HEK293T (cell line): Measurements from ENCODE around the gene CKMT2.
"Not testable (repeated sequence)": the region's sequence is repeated elsewhere in the genome, so short reads cannot be mapped to it uniquely, and the experiment has no call there.

Experiments used
- CTCF ChIA-PET: fragments of 350-600 bp; formaldehyde crosslinking; extraction: SDS; loops from one replicate; lab custom pipeline; 2021; ENCODE audit warnings: antibody characterized with exemption, inconsistent platforms; lab: Yijun Ruan, JAX
- POLR2A ChIA-PET: fragments of 350-600 bp; formaldehyde crosslinking; extraction: SDS; loops from one replicate; lab custom pipeline; 2020; ENCODE audit warnings: antibody characterized with exemption, inconsistent platforms; lab: Yijun Ruan, JAX
- DNase-seq: peaks from one replicate; pipeline ENCODE4 v3.0.0; 2012; ENCODE audit warnings: mixed read lengths; ENCODE audit errors: extremely low spot score
- ARNT ChIP-seq: fragments of 450-650 bp; IDR thresholded peaks from 2 replicates; pipeline ENCODE4 v1.6.1; 2017; ENCODE audit warnings: mild to moderate bottlenecking
- BHLHE40 ChIP-seq: fragments of 450-650 bp; IDR thresholded peaks from 2 replicates; pipeline ENCODE4 v1.6.1; 2016; ENCODE audit warnings: mild to moderate bottlenecking, moderate library complexity, borderline replicate concordance
- CTBP1 ChIP-seq: fragments of 450-650 bp; IDR thresholded peaks from 2 replicates; pipeline ENCODE4 v1.6.1; 2016; ENCODE audit warnings: borderline replicate concordance
- ELF4 ChIP-seq: fragments of 450-650 bp; IDR thresholded peaks from 2 replicates; pipeline ENCODE4 v1.6.1; 2017; ENCODE audit warnings: antibody characterized with exemption
- FOXA1 ChIP-seq: fragments of 450-650 bp; IDR thresholded peaks from 2 replicates; pipeline ENCODE4 v1.6.1; 2016; ENCODE audit warnings: mild to moderate bottlenecking
- FOXK2 ChIP-seq: fragments of 450-650 bp; IDR thresholded peaks from 2 replicates; pipeline ENCODE4 v1.6.1; 2016; ENCODE audit warnings: mild to moderate bottlenecking
- FOXM1 ChIP-seq: fragments of 450-650 bp; IDR thresholded peaks from 2 replicates; pipeline ENCODE4 v1.6.1; 2017; ENCODE audit warnings: mild to moderate bottlenecking, borderline replicate concordance
- HDGF ChIP-seq: fragments of 450-650 bp; IDR thresholded peaks from 2 replicates; pipeline ENCODE4 v1.6.1; 2017; ENCODE audit warnings: antibody characterized with exemption, borderline replicate concordance
- L3MBTL2 ChIP-seq: fragments of 450-650 bp; conservative IDR thresholded peaks from 2 replicates; pipeline ENCODE4 v1.6.1; 2016; ENCODE audit warnings: mild to moderate bottlenecking
- LEF1 ChIP-seq: fragments of 450-650 bp; IDR thresholded peaks from 2 replicates; pipeline ENCODE4 v1.6.1; 2017; ENCODE audit warnings: mild to moderate bottlenecking, borderline replicate concordance
- NFRKB ChIP-seq: fragments of 450-650 bp; IDR thresholded peaks from 2 replicates; pipeline ENCODE4 v1.6.1; 2016; ENCODE audit warnings: mild to moderate bottlenecking, moderate library complexity
- PKNOX1 ChIP-seq: fragments of 450-650 bp; IDR thresholded peaks from 2 replicates; pipeline ENCODE4 v1.6.1; 2016
- SP1 ChIP-seq: fragments of 450-650 bp; IDR thresholded peaks from 2 replicates; pipeline ENCODE4 v1.6.1; 2017
- SUZ12 ChIP-seq: fragments of 450-650 bp; IDR thresholded peaks from 2 replicates; pipeline ENCODE4 v1.6.1; 2016; ENCODE audit warnings: mild to moderate bottlenecking
- TARDBP ChIP-seq: fragments of 450-650 bp; IDR thresholded peaks from 2 replicates; pipeline ENCODE4 v1.6.1; 2016
- ZNF384 ChIP-seq: fragments of 450-650 bp; IDR thresholded peaks from 2 replicates; pipeline ENCODE4 v1.6.1; 2016

The CKMT2 gene

GRCh38 chr5:81265101-81265500 lies 32.0 kb downstream of the CKMT2 start:
- TF ChIP-seq ELF4, result no peak
- no peak for TF ChIP-seq L3MBTL2
- no peak for TF ChIP-seq PKNOX1
- no peak for TF ChIP-seq SP1
- no peak for TF ChIP-seq ARNT
- CTCF ChIA-PET, result no interaction called here
- no peak for DNase-seq
- POLR2A ChIA-PET, result no interaction called here

GRCh38 chr5:81268521-81269196 lies 35.5 kb downstream of the CKMT2 start:
- no peak for TF ChIP-seq PKNOX1
- TF ChIP-seq FOXA1, result no peak
- TF ChIP-seq TARDBP, result no peak
- no peak for TF ChIP-seq HDGF
- no peak for TF ChIP-seq L3MBTL2
- TF ChIP-seq FOXM1, result no peak
- no peak for TF ChIP-seq ELF4
- no peak for TF ChIP-seq LEF1
- no peak for TF ChIP-seq SP1
- ChIA-PET CTCF (interaction anchor here (1.0 kb wide), 1 partner anchor 31 kb away, joined by 3 read pairs; no protein-coding TSS in a partner anchor), POLR2A (interaction anchor here (1.1 kb wide), 1 partner anchor 33 kb away, joined by 4 read pairs; no protein-coding TSS in a partner anchor)
- no peak for DNase-seq

- ChIA-PET POLR2A (no interaction called here), CTCF (interaction anchor here (0.8 to 1.0 kb wide), 2 partner anchors 14 to 29 kb away, joined by 3 read pairs; no protein-coding TSS in a partner anchor)
- DNase-seq, result no peak
- TF ChIP-seq NFRKB, result no peak
- no peak for TF ChIP-seq SUZ12
- TF ChIP-seq SP1, result no peak
- TF ChIP-seq TARDBP, result no peak
- TF ChIP-seq L3MBTL2, result no peak
Measured at GRCh38 chr5:81269751-81270393, 36.8 kb downstream of the CKMT2 start.

GRCh38 chr5:81270394-81271027 lies 37.4 kb downstream of the CKMT2 start:
- POLR2A ChIA-PET, DNase-seq: not testable (repeated sequence)
- CTCF ChIA-PET, result interaction anchor here (0.8 kb wide), 1 partner anchor 14 kb away, joined by 3 read pairs; no protein-coding TSS in a partner anchor

- no peak for DNase-seq
- CTCF ChIA-PET, result interaction anchor here (0.9 kb wide), 1 partner anchor 14 kb away, joined by 3 read pairs; no protein-coding TSS in a partner anchor
- POLR2A ChIA-PET, result no interaction called here
- TF ChIP-seq L3MBTL2, result no peak
- no peak for TF ChIP-seq HDGF
- no peak for TF ChIP-seq BHLHE40
- no peak for TF ChIP-seq FOXK2
- no peak for TF ChIP-seq FOXA1
- TF ChIP-seq TARDBP, result no peak
- no peak for TF ChIP-seq CTBP1
- TF ChIP-seq ELF4, result no peak
- TF ChIP-seq SUZ12, result no peak
- no peak for TF ChIP-seq LEF1
- TF ChIP-seq PKNOX1, result no peak
- TF ChIP-seq NFRKB, result no peak
- no peak for TF ChIP-seq FOXM1
- no peak for TF ChIP-seq ZNF384
- no peak for TF ChIP-seq ARNT
- TF ChIP-seq SP1, result no peak
Measured at GRCh38 chr5:81283976-81284375, 50.9 kb downstream of the CKMT2 start.

- no peak for DNase-seq
- ChIA-PET POLR2A (interaction anchor here (1.4 kb wide), 1 partner anchor 15 kb away, joined by 5 read pairs; the partner anchor contains the start of gene ZCCHC9), CTCF (no interaction called here)
- peak; percentile 33; the same call in 1 of the 2 replicates for TF ChIP-seq ZNF384
- TF ChIP-seq ARNT, result no peak
- no peak for TF ChIP-seq FOXM1
Measured at GRCh38 chr5:81286059-81286617, 53.0 kb downstream of the CKMT2 start.
